Glomerular visceral epithelial cell (primary cell): Measurements from ENCODE around the gene ITPR2.
"Not testable (repeated sequence)": the region's sequence is repeated elsewhere in the genome, so short reads cannot be mapped to it uniquely, and the experiment has no call there.

Experiments
- DNase-seq: peaks from one replicate; pipeline ENCODE4 v3.0.0-alpha.2; 2016; ENCODE audit errors: extremely low spot score

The ITPR2 gene

DNA sequence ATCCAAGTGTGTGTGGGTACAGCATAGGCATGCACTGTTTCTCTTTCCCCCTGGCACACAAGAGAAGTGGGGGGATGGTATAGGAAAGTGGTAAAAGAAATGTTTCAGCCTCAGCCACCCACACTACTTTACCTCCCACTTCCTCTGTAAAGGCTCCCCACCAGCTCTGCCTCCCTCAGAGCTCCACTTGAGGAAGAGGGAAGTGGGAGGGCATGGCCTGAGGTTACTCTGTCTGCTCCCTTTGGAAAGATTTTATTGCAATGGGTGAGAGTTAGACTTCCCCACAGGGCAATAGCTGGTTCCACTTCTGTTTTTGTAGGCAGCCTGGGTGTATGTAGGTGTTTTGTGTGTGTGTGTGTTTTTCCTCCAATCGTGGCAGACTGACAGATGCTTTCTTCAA lies 492.3 kb downstream of the ITPR2 start:
- no peak for DNase-seq

DNA sequence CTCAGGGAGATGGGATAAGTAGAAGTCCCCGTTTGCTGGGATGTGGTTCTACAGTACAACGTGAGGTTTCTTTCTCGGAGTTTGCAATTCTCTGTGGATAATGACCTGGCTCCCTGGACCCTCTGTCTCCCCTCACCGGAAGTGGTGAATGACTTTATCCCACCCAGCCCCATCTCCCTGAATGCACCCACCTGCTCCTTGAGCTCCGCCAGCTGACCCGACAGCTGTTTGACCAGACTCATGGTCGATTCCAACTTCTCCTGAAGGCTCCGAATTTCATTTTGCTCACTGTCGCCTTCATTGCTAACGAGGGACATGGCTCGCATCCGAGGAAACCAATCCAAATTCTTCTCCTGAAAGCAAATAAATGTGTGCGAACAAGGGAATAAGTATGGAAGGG lies 493.0 kb downstream of the ITPR2 start:
- no peak for DNase-seq

DNA sequence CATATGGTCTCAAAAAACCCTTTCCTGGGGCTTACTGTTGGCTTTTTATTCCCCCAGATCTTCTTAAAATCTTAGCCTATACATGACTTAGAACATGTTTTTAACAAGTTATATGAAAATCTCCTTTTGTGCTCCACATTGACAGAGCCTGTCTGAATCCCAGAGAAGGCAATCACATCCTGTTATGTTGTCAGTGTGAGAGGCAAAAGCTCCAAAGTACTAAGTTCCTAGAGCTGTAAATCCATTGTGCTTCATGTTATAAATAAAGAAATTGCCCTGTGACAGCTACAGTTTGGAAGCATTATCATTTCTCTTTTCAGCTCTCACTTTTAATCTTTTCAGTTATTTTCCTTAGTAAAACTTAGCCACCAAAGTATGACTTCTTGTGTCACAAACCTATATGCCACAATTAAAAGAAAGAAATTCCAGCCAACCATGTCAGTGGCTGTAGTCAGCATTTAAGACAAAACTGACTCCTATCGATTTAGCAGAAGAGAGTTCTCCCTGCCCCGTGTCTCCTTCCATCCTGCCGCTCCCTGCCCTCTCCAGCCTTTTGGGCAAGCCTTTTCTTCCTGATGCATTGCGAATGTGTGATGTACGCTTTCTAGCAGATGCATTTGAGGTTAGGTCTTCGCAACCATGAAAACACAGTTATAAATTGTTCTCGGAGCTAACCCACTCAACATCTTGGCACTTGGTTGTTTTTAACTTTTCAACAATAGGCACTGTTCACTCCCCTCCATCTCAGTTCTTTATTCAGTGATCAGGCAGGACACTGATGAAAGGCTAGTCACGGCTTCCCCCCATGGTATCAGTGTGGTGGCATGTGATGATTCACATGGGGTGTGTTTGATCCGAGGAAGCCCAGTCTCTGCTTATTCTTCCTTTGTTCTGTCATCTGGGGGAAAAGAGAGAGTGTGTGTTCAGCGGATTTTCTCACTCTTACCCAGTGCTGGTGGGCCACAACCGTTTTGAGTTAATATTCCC lies 494.1 kb downstream of the ITPR2 start:
- DNase-seq: peak; percentile 34

DNA sequence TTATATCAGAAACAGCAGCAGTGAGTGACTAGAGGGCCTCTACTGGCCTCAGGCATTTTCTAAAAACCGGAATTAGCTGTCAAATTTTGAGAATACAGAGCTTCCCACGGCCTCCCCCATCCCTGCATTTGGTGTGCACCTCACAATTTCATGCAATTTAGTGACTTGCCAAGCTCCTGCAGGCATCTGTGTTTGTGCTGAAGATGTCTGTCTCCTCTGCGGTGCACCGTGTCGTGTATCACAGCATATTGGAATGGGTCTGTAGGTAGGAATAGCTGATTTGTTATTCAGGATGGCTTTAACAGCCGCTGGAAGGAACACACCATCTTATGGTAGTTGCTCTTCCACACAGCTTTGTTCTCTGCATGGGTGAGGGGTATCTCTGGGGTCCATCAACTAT lies 497.3 kb downstream of the ITPR2 start:
- DNase-seq: no peak

DNA sequence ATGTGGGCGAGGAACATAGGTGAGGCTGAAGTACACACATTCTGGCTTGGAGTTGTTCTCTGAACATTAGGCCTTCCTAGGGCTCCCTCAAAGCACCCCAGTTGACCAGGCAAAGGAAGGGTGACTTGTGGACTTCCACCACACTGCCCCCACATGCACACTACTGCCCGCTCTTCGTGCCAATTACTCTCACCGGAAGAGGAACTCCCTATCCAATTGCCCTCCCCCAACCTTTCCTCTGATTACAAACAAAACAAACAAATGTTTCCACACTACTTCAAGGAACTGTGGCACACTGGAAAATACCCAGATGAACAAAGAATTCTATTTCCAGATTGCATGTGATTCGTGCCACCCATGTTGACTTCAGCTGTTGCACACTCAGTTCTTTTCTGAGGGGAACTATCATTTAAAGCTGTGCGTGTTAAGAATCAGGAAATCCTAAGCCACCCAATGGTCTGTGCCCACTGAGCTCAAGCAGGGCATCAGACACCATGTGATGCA lies 498.3 kb downstream of the ITPR2 start:
- DNase-seq: no peak

DNA sequence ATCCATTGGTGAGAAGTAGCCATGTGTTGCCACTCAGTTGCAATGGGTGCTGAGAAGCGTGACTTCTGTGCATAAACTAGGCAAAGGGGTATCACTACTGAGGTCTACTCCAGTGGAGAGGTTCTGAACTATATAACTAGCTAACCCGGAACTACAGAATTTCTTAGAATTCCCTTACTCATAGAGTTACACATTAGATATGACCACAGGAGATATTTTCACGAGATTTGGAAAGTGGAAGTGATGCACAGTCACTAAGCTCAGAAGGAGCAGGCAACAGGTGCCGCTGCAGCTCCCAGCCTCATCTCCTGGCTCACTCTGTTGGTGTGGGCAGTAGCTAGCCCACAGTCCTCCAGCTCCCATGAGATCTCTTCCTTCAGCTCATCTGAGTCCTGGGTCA lies 501.0 kb downstream of the ITPR2 start:
- no peak for DNase-seq

DNA sequence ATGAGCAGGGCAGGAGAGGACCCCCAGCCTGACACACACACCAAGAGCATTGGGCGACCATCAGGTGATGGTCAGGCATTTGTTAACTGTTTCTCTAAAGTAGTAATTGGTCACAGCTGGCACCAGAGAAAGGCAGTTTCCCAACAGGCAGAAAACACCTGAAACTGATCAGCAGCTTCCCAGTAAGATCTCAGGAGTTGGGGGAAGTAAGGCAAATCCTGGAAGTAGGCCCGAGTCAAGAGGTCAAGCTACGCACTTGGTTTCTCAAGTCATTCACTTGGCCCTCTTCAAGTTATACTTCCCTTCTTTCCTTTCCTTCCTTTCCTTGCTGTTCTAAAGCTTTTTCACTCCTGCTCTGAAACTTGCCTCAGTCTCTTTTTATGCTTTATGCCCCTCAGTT lies 501.9 kb downstream of the ITPR2 start:
- no peak for DNase-seq

DNA sequence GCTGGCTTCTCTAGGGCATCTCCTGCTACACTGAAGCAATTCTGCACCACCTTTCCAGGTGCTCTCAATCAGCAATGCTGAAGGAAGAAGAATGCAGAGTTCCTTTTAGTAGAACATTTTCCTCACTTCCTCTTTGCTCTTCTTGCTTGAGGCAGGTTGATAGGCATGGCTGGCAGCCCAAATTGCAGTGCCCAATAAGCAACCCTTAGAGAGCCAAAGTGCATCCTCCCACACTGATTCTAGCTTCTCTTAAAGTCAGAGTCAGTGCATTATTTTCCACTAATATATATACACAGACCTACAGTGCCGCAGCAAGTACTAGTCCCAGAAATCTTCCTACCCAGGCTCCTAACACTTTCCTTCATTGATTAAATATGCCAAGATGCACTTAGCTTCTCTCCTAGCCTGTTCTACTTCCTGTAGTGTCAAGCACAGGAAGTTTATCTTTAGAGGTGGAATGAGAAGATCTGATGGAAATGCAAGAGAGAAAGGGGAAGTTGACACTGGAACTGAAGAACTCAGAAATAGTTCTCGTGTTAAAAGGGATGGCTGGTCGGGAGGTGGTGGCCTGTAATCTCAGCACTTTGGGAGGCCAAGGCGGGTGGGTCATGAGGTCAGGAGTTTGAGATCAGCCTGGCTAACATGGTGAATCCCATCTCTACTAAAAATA lies 504.9 kb downstream of the ITPR2 start:
- DNase-seq: no peak

DNA sequence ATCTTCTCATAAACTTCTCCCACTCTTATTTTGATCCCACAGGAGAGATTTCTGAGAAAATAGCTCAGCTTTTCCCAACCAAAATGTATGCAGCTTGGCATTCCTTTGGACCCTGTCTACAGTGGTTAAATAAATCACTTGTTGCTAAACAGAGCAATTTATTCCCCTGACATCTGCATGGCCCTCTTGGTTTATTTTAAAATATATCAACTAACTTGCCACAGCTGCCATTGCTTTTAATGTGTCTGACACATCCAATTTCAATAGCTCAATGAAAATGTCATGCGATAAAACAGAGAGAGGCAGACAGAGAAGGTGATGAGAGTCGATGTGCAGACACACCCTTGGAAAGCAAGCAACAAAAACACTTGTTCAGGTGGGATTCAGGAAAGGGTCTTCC lies 509.3 kb downstream of the ITPR2 start:
- no peak for DNase-seq

DNA sequence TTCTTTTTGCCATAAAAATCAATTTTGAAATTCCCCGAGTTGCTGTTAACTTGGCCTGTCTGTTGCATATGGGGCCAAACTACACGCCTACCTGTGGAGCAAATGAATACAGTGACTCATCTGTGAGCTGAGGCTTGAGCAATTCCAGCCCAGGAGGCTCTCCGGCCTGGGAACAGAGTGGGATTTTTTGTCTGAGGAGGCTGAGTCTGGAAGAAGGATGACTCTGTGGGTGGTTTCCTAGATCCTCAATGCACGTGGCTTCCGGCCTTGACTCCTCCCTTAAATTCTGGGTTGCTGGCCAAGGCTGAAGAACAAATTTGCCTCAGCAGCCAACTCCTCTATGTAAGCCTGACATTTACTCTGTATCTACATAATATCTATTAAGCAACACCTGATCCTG lies 513.5 kb downstream of the ITPR2 start:
- peak; percentile 87 for DNase-seq

DNA sequence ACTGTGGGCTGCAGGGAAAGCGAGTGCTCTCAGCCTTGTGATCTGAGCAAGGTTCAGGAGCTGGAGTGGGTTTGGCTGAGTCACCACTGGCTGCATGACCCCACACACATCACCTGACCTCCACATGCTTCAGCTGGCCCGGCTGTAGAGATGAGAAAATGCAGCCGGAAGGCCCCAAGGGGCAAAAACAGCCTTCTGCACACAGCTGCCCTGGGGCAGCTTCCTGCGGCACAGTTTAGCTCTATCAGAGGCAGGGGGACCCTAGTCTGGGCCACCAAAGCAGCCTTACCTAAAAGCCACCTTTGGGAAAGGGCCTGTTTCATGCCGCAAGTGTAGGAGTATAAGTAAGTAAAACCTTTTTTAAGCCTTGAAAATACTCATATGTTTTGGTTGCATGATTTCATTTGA lies 514.3 kb downstream of the ITPR2 start:
- peak; percentile 88 for DNase-seq

DNA sequence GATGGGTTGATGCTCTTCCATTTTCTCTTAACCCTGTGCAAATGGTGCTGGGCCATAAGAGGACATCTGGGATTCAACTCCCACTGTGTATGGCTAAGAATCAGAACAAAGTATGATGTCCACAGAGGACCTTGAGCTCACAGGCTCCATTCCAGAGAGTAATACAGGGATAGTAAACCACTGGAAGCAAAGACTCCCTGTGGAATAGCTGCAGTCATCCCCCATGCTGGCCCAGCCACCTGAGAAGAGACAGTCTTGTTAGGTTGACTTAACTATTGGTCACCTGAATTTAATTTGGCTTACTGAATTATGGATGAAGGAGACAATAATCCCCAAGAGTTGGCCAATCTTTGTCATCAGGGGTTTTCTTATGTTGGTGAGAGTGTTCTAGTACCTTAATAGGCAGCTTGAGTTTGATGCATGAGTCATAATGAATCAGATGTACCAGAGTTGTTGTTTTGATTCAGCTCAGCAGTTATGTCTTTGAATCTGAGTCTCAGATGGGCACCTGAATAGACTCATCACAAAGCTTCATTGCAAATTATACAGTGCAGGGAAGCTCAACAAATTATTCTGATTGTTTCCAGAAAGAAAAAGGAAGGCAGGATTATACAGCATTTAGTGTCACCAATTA lies 514.9 kb downstream of the ITPR2 start:
- DNase-seq: peak; percentile 66

DNA sequence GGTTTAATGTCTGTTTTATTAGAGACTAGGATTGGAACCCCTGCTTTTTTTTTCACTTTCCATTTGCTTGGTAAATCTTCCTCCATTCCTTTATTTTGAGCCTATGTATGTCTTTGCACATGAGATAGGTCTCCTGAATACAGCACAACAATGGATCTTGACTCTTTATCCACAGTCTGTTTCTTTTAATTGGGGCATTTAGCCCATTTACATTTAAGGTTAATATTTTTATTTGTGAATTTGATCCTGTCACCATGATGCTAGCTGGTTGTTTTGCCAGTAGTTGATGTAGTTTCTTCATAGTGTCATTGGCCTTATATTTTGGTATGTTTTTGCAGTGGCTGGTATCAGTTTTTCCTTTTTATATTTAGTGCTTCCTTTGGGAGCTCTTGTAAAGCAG lies 518.9 kb downstream of the ITPR2 start:
- not testable (repeated sequence) for DNase-seq

DNA sequence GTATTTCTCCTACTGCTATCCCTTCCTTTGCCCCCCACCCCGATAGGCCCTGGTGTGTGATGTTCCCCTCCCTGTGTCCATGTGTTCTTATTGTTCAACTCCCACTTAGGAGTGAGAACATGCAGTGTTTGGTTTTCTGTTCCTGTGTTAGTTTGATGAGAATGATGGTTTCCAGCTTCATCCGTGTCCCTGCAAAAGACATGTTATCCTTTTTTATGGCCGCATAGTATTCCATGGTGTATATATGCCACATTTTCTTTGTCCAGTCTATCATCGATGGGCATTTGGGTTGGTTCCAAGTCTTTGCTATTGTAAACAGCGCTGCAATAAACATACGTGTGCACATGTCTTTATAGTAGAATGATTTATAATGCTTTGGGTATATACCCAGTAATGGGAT lies 522.5 kb downstream of the ITPR2 start:
- not testable (repeated sequence) for DNase-seq

DNA sequence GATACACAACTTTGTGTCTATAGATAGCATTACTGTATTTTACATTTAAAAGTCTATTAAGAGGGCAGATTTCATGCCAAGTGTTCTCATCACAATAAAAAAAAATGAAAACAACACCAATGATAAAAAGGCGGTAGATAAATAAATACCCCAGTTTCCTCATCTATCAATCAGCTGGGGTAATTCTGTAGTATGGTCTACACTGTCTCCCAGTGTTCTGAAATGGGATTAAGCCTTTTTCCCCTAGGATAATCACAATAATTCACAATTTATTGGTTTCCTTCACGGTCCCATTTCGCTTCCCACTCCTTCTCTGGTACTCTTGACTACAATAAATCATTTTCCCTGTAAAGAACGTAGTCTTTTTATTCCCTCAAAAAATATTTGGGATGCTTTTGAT lies 523.4 kb downstream of the ITPR2 start:
- no peak for DNase-seq

DNA sequence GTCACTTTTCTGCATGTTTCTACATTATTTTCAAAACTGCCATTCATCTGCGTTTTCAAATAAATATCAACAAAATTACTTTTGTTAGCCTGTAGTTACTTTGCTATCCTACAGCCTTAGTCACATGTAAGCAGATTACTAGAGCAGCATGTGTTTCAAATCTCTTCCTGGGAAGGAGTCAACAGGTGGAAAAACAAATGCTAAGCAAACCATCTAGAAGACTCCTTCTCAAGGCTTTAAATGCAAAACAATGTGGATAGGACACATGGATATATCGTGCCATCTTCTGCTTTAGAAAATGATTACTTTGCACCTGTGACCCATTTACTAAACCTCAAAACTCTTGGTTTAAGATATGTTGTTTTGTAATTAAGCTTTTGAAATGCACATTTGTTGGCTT lies 528.7 kb downstream of the ITPR2 start:
- DNase-seq: no peak

DNA sequence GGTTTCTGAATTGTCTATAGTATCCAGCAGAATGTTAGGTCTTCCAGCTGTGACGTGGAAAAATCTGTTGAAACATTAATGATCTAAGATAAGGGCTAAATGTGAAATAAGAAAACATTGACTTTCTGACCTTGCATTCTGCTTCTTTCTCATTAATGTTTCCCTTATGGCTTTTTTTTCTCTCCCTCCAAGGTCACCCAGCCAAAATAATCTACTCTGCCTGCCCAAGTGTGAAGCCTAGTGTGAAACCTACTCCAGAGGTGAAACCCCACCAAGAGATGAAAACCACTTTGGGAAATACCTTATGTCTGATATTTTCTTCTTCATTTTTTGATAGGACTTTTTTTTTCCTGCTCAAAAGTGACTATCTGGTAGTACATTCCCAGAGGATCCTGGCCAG lies 529.6 kb downstream of the ITPR2 start:
- no peak for DNase-seq

DNA sequence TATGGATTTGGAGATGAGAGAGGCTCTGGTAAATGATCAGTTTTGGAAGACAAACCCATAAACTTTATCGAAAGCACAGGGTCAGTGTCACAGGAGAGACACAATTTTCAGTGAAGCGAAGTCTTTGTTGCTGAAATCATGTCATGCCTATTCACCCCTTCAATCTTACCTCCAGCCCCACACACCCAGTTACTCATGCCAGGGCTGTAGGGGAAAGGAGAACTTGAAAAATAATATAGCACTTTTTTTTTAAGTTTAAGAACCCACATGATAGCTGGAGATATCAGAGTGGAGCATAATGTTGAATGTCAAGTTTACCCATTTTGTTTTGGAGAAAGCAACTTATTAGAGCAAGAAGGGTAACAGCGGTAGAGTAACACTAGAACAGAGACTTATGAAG lies 530.2 kb downstream of the ITPR2 start:
- no peak for DNase-seq

DNA sequence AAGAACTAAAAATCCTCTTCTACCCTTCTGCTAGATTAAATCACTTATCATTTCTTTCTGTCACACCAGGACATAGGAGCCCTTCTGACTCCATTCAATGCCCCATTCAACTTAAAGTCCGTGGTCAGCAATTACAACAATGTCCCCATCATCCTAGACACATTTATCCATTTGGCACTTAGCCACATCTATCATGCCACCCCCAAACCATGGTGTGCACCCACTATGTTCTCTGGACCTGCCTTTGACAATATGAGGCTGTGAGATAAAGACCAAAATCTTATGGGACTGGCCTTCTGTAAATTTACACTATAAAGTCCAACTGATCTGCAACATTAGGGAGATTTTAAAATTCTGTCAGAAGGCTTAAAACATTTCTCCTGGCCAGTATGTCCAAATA lies 533.2 kb downstream of the ITPR2 start:
- DNase-seq: no peak

DNA sequence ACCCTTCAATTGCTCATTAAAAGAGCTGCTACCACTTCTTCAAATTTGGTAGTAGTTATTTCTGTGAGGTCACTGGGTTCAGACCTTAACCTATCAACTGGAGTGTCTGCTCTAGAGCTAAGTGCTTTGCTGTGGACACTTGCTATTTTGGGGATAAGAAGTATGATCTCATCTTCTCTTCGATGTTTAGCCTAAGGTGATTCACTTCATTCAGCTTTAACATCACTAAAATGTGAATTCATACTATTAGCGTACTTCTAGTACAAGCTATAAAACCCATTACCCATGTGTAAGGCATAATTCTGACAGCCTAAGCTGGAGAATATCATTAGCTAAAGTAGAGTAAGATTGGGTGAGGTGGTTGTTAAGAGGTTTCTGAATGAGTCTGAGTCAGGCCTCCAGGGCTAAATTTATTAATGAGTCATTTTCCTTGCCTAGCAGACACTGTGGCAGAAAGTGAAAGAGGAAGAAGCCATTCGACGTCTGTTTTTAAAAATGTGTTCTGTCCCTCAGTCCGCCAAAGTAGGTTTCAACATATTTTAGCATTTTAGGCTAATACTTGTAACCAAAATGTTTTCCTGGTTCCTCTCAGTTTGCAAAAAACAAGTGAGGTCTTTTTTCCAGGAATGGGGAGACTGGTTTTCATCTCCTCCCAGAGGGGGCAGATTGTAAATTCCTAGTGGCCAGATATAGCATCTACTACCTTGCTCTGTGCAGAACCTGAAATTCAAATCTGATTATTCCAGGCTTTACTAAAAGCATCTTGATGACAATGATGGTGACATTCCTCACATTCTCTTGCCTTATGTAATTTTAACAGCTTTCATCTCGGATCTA lies 534.0 kb downstream of the ITPR2 start:
- DNase-seq: peak; percentile 77

DNA sequence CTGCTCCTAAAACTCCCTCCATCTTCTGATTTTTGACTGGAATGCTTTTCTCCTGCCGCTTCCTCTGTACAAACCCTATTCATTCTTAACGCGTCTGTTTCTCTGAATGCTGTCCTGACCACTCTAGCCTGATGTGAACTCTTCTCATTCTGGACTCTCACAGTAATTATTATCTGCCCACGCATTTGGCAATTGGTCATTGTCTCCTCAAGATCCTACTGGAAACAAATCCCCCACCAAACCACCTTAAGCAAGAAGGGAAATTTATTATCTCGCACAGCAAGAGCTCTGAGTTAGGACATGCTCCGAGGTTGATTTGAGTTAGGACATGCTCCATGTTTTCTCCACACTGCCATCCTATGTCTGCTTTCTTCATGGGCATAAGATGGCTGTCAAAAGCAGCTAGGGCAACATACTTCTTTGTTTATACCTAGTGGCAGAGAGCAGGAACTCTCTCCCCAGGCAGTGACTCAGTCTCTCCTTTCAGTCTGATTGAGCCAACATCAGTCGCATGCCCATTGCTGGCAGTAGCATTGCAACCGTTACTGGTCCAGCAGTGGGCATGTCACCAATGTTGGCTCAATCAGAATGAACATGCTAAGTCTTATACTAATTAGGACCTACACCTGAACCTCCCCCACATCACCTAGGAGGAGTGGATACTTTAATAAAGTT lies 535.5 kb downstream of the ITPR2 start:
- DNase-seq: no peak
